ENCODE results near the gene CTU1.
"Not testable (repeated sequence)": the region's sequence is repeated elsewhere in the genome, so short reads cannot be mapped to it uniquely, and the experiment has no call there.

CTU1 gene

DNA sequence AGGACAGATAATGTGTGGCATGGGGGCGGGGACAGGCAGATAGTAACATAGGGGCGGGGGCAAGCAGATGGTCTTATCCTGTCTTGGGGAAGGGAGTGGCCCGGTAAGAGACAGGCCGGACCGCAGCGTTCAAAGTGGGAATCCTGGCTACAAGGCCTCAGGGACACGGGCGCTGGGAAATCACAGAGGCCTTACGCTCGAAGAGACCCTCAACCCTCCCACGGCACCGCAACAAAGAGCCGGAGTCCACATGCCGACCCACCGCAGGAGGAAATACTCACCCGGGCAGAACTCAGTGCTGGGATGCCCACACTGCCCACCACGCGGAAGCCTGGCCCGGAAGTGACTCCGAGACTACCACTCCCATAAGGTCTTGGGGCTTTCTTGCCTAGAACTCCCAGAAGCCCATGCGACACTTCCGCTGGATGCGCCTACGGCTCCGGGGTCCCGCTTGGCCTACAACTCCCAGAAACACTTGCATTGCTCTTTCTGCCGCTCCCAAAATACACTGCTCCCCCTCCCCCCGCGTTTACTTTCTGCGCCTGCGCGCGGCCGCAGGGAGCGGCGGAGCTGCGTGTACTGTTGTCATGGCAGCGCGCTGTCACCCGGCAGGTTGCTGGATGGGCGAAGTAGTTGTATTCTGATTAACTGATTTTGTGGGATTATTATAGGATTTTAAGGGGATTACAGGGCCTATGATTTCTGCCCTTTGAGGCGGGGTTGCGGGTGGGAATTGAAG, at the start of gene CTU1:
Gene CTU1, minus strand, starts transcription at position 344 of the 739 bp plus-strand sequence. CDS start 3,840 bp downstream, outside the sequence.
- intact Hi-C loops (cut with DNase I), result loop anchor here (2.0 kb wide), 1 partner anchor 487 kb away; no protein-coding TSS in a partner anchor

DNA sequence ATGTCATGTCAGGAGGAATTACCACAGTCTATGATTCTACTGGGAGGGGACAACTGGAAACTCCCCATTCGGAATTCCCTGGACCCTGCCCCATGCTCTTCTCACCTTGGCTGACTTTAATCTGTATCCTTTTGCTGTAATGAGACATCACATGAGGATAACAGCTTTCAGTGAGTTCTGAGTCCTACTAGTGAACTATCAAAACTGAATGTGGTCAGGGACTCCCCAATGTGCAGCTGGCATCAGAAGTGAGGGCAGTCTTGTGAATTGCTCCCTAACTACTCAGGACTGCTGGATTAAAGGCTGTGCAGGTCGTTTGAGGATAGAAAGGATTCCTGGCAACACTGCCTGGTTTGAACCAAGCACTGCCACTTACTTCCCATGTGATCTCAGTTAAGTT, 49.1 kb upstream of the CTU1 start:
- intact Hi-C loops (cut with DNase I), result no loop called here

More for the DNA sequence above, at the start of gene CTU1:
- DNase-seq, result peak; percentile 96 to 100 (median 99)

DNA sequence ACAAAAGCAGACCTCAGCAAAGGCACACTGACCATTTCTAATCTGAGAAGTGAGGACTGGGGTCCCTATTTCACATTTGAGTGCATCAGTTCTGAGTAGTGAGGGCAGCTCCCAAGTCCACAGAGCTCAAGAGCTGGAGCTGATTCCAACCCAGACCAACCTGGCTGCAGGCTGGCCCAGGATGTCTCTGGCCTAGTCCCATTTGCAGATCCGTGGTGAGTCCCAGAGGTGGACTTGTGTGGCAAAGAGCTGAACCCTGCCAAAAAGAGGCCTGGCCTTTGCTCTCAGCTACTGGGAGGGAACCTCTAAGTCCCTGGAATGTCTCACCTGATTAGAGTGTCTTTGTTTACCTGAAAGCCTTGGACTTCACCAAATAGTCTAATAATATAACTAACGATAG, 48.5 kb upstream of the CTU1 start:
- intact Hi-C loops (cut with DNase I), result no loop called here
- DNase-seq, result no peak

More for the DNA sequence above, 49.1 kb upstream of the CTU1 start:
- no peak for DNase-seq

DNA sequence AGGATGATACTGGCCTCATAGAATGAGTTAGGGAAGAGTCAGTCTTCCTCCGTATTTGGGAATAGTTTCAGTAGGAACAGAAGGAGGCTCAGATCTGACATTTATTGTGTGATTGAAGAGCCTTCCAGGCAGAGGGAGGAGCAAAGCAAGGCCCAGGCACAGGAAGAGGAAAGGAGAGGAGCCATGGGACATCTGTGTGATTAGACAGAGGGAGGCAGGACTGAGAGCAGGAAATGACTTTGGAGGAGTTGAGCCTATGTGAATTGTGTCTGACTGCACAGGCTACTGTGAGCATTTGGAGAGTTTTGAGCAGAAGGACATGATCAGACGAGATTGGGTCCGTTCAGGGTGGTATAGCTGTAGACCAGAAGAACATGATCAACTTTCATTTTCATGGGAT, 42.4 kb upstream of the CTU1 start:
- no peak for DNase-seq
- intact Hi-C loops (cut with DNase I), result no loop called here

DNA sequence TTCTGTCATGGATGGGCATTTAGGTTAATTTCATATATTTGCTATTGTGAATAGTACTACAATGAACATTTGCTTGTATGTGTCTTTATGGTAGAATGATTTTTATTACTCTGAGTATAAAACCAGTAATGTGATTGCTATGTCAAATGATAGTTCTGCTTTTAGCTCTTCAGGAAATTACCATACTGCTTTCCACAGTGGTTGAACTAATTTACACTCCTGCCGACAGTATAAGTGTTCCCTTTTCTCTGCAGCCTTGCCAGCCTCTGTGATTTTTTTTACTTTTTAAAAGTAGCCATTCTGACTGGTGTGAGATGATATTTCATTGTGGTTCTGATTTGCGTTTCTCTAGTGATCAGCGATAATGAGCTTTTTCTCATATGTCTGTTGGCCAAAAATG, 40.4 kb upstream of the CTU1 start:
- no peak for DNase-seq

DNA sequence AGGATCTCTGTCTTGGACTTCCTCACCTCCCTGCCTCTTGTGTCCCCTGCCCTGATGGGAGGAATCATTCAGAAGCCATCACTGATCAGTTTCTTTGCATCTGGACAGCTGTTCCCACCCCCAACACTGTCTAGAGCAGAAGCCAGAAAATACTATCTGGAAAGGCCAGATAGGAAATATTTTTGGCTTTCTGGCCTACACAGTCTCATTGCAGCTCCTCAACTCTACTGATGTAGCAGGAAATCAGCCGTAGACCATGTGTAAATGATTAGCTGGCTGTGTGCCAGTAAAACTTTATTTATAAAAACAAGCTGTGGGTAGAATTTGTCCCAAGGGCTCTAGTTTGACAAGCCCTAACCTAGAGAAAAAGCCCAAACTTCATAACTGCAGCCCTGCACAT, 39.5 kb upstream of the CTU1 start:
- DNase-seq, result no peak
- intact Hi-C loops (cut with DNase I), result no loop called here

More for the DNA sequence above, 40.4 kb upstream of the CTU1 start:
- intact Hi-C loops (cut with DNase I), result no loop called here

DNA sequence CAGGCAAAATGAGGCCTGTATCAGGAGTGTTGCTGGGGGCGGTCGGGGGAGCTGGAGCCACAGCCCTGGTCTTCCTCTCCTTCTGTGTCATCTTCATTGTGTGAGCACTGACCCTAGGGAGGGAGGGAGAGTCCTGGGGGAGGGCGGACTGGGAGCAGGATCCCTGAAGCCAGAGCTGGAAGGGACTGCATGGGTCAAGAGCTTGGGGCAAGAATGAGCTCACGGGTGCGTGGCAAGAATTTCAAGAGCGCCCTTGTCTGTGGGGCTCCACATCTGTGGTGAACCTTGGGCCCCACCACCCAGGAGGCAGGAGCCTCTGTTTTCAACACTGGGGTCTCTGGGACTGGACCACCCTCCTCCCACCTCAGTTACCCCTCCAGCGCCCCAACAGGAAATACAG, 38.5 kb upstream of the CTU1 start:
- intact Hi-C loops (cut with DNase I), result no loop called here

DNA sequence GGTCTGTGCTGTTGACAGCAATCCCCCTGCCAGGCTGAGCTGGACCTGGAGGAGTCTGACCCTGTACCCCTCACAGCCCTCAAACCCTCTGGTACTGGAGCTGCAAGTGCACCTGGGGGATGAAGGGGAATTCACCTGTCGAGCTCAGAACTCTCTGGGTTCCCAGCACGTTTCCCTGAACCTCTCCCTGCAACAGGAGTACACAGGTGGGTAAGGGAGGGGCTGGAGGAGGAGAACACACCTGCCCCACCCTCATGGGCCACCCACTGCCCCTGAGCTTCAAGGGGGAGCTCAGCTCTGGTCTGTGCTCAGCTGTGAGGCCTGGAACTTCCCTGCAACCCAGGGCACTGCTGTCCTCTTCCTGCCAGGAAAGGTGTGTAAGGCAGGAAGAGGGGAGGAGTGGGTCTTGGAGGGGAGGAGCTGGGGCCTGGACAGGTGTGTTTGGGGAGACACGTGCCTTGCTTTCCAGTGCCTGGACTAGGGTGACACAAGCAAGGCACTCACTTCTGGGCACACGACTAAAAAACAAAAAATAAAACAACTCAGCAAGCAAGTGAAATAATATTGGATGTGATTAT, 37.8 kb upstream of the CTU1 start:
- no peak for DNase-seq
- intact Hi-C loops (cut with DNase I), result no loop called here

More for the DNA sequence above, 38.5 kb upstream of the CTU1 start:
- DNase-seq, result no peak

DNA sequence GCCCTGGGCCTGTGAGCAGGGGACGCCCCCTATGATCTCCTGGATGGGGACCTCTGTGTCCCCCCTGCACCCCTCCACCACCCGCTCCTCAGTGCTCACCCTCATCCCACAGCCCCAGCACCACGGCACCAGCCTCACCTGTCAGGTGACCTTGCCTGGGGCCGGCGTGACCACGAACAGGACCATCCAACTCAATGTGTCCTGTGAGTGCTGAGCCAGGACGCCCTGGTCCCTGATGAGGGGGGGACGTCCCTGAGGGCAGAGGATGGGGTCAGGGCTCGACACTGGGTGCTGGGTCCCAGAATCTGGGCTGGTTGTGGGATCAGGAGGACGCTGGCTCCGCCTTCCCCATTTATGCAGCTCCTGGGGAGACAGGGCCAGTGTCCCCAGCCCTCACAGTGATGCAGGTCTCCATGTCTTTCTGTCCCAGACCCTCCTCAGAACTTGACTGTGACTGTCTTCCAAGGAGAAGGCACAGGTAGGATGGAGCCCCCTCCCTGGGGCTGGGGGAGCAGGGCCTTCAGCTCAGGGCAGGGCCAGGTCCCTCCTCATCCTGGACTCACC, 36.4 kb upstream of the CTU1 start:
- no peak for DNase-seq
- intact Hi-C loops (cut with DNase I), result no loop called here

DNA sequence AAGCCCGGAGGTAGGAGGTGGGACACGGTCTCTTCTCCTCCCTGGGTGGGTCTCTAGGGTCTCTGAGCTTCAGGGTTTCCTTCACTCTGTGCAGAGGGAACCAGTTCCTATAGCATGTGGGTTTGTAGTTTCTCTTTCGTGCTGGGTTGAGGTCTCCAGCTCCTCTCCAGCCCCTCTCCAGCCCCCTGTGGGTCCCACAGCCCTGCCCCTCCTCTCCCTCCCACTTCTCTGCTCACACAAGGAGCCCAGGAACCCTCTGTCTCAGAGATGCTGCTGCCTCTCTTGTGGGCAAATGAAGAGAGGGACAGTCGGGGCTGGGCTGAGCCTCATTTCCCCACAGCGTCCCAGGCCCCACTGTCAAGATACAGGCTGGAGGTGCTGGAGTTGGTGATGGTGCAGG, 35.3 kb upstream of the CTU1 start:
- intact Hi-C loops (cut with DNase I), result no loop called here
- DNase-seq, result no peak

DNA sequence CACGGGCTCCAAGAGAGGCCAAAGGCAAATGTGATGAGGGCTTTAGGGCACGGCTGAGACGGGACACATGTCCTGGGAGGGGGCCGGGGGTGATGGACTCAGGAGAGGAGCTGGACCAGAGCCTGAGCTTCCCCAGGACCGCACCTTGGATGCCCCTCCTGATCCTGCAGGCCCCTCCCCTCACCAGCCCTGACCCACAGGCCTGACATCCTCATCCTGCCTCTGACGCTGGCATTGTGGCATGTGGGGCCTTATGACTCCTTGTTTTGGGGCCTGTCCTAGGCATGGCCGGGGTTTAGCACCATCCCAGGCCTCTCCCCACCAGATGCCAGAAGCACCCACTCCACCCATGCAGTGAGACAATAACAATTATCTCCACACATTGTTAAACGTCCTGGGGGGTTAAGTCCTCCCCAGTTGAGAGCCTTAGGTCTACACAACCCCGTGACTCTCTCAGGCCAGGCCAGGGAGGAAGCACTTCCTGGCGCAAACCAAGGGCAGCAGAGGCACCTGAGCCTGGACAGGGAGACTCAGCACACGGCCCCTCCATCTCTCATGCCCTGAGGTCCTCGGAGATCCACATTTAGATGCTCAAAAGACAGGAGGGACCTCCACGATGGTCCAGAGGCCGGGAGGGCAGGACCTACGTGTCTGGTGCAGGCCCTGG, 34.7 kb upstream of the CTU1 start:
- intact Hi-C loops (cut with DNase I); DNase-seq: not testable (repeated sequence)

DNA sequence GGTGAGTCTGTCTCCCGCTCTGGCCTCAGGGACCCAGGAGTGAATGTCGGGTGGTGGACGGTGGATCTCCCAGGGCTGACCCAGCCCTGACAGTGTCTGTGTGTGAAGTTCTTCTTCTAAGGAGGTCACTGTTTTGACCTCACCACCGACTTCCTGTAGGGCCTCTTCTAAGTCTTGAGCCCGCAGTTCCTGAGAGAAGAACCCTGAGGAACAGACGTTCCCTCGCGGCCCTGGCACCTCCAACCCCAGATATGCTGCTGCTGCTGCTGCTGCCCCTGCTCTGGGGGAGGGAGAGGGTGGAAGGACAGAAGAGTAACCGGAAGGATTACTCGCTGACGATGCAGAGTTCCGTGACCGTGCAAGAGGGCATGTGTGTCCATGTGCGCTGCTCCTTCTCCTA, 33.9 kb upstream of the CTU1 start, which contains the start of gene SIGLEC7:
Gene SIGLEC7, plus strand, starts transcription at position 183 of the 400 bp plus-strand sequence. Its CDS starts 69 bp downstream, at position 252.
- DNase-seq, result peak in 16 of 42 donors; percentile 23 to 63 (median 42)
- intact Hi-C loops (cut with DNase I), result no loop called here

DNA sequence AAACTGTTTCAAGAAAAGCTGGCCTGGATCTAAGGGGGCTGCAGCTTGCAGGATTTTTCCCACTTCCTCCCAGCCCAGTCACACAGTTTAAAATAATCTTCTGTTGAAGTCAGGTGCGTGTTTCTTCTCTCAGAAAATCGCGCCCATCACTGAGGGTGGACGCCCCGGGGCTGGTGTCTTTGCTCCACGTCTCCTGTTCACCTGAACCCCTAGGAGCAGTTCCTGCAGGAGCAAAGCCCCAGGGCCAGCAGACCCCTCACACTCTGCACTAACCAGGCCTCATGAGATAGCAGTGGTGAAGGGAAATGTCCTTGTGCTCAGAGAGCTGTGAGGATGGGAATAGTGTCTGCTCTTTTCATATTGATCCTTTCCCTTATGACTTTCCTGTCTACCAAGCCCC, 33.0 kb upstream of the CTU1 start:
- DNase-seq, result no peak
- intact Hi-C loops (cut with DNase I), result no loop called here

DNA sequence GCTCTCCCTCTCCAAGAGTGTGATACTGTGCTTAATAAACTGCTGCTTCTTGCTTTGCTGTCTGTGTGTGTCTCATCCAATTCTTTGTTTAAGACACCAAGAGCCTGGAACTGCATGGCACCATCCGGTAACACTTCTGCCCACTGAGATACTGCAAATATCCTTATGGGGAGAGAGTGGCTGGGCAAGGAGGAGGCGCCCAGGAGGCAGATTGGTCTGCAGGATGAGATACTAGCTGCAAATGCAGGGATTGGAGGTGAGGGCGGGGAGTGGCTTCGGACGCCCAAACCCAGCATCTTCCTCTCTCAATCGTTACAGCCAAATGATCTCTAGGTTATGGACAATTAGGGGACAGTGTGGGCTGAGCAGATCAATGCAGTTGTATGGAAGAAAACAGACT, 32.2 kb upstream of the CTU1 start:
- intact Hi-C loops (cut with DNase I), result no loop called here

DNA sequence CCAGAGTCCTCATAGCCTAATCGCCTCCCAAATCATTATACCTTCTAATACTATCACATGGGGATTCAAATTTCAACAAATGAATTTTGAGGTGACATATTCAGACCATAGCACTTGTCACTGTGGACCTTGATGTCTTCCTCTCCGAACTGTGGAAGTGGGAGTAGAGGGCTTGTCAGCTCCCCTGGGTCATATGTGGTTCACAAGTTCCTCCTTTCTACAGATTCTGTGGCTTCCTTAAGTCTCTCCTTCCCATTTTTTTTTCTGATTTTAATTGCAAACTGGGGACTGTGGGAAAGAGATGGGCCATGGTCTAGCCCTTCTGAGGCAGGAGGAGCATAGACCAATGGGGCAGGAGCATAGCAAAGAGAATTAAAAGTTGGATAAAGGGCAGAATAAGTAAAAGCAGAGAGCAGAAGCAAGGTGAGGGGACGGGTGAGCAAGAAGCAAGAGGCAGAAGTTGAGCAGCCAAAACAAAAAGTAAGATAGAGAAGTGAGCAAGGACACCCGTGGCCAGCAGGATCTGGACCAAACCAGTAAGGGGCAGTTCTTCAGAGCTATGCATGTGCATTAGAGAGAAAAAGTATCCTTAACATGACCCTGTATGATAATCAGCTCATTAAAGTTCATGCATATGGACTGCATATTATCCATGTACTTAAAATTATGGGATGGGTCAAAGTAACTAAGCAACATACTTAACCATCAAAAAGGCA, 31.2 kb upstream of the CTU1 start:
- intact Hi-C loops (cut with DNase I), result no loop called here
- no peak for DNase-seq

More for the DNA sequence above, 32.2 kb upstream of the CTU1 start:
- no peak for DNase-seq

DNA sequence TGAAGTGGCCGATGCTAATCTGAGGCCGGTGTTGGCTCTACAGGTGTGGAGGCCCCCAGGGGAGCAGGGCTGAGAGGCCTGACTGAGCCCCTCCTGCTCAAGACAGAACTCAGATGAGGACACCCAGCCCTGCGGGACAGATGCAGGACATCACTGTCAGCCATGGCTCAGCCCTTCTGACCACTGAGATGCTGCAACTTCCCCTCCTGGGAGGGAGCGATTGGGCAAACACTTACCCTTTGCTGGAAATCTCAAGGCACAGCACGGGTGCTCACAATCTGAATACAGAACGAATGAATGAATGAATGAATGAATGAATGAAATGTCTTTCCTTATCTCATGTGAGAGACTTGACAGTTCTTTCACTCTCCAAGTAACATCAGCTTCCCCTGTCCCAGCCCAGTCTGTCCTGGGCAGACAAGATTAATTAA, 30.4 kb upstream of the CTU1 start:
- DNase-seq, result peak in 10 of 42 donors; percentile 15 to 62 (median 43)
- intact Hi-C loops (cut with DNase I), result no loop called here

DNA sequence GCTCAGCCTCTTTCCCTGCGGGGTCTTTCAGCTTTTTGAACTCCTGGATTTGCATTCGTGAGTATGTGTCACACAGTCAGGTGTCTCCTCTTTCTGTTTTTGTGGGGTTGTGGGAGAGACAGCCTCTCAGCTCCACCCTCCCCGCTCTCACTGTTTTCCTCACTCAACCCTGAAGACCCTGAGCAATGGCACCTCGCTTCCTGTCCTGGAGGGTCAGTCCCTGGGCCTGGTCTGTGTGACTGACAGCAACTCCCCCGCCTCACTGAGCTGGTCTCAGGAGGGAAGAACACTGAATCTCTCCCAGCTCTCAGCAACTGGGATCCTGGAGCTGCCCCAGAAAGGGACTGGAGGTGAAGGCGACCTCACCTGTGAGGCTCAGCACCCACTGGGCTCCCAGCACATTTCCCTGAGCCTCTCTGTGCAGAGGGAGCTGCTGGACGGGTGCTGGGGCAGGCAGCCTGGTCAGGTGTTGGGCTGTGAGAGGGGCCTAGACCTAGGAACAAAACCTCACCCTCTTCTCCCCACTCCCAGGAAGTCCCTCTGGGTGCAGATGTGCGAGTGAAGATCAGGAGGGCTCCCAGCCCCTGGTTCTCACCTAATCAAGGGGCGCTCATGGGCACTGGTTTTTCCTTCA, 29.7 kb upstream of the CTU1 start:
- no peak for DNase-seq
- intact Hi-C loops (cut with DNase I), result no loop called here

DNA sequence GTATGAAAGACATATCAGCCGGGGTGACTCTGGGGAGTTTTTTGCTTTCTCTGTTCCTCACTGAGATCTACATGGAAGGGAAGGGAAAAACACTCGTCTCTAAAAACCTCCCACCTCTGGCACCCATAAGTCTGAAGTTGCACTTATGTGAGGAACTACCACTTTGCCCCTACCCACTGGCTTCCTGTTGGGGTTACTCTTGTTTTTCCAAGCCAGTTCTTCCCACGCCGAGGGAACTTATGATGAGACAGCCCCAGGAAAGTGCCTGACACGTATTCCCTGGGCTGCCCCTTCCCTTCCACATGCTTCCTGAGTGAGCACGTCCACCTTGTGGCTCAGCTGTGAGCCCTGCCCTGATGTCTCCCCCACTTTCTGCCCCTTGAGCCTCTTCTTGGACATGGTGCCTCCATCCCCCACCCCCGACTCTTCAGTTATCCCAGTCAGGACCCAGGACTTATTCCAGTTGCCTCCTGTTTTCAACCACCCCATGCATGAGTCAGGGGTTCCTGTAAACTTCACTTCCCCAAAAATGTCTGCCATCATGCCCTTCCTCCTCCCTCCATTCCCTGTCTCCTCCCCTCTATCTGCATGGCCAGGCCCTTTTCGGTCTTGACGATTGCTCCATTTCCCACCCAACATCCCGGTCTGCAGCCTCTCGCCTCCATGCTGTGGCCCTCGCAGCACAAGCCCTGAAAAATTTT, 28.8 kb upstream of the CTU1 start:
- intact Hi-C loops (cut with DNase I), result no loop called here
- DNase-seq, result peak in 4 of 42 donors; percentile 25 to 50 (median 38)

All from head of caudate nucleus (tissue), 42 donors.